ENCODE measurements around the gene RAB31.

The RAB31 gene

DNA sequence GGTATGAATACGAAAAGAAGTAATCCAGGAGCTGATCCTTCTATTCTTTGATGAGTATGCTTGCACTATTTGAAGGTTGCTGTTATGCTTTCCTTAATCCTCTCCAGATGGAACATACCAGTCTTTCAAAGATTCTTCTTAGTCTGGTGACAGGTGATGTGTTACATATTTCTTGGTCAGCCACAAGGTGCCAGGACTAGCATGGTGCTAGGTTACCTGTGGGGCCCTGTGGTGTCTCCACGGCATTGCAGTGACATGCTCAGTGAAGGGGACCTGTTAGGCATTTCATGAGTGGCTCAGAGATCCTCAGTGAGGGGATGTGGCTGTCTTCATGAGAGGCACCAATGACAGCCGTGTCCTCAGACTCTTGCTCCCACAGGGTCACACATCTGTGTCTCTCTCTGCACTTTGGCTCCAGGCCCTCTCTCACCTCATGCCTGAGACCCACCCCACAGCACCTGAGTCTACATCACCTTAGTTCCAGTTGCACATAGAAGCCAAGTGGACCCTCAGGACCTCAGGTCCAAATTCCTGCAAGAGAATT is 13.1 kb upstream of the RAB31 start:
- H3K36me3 ChIP-seq (replicated peaks): no peaks in the 10 kb centered on the region
- H3K27ac ChIP-seq: no peak overlapping the region
- no peak for DNase-seq
- in situ Hi-C loops (cut with HindIII; ENCODE audit: low pct_ligation_motif_present, low sequenced_read_pairs): no loop called here
- TF ChIP-seq, protein P1, sequence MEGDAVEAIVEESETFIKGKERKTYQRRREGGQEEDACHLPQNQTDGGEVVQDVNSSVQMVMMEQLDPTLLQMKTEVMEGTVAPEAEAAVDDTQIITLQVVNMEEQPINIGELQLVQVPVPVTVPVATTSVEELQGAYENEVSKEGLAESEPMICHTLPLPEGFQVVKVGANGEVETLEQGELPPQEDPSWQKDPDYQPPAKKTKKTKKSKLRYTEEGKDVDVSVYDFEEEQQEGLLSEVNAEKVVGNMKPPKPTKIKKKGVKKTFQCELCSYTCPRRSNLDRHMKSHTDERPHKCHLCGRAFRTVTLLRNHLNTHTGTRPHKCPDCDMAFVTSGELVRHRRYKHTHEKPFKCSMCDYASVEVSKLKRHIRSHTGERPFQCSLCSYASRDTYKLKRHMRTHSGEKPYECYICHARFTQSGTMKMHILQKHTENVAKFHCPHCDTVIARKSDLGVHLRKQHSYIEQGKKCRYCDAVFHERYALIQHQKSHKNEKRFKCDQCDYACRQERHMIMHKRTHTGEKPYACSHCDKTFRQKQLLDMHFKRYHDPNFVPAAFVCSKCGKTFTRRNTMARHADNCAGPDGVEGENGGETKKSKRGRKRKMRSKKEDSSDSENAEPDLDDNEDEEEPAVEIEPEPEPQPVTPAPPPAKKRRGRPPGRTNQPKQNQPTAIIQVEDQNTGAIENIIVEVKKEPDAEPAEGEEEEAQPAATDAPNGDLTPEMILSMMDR (IDR thresholded peaks at IDR 0.05; ENCODE audit: low read depth, low read length, missing control alignments): no peak
- H3K4me3 ChIP-seq (ENCODE audit: low read depth, low read length): no peak overlapping the region
- no peaks in the 10 kb centered on the region for H3K27me3 ChIP-seq (replicated peaks)

DNA sequence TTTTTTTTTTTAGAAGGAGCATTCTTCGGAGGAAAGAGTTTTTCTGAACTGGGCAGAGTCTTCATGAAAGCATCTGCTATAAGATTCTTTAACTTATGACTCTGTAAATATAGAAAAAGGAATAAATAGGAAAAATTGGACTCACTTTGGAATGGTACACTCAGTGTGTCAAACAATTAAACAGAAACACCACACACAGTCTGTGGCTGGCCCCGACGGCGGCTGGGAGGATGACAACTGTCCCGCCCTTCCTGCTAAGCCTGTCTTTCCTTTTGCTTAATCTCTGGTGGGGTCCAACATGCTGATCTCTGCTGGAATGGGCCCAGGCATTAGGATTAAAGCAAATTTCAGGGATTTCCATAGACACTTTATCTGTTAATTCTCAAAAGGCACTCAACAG is 12.5 kb upstream of the RAB31 start:
- in situ Hi-C loops (cut with HindIII; ENCODE audit: low pct_ligation_motif_present, low sequenced_read_pairs): no loop called here
- DNase-seq: no peak
- no peaks in the 10 kb centered on the region for H3K27me3 ChIP-seq (replicated peaks)
- no peak overlapping the region for H3K4me3 ChIP-seq (ENCODE audit: low read depth, low read length)
- TF ChIP-seq, protein P1 (IDR thresholded peaks at IDR 0.05; ENCODE audit: low read depth, low read length, missing control alignments): no peak
- no peaks in the 10 kb centered on the region for H3K36me3 ChIP-seq (replicated peaks)
- no peak overlapping the region for H3K27ac ChIP-seq

DNA sequence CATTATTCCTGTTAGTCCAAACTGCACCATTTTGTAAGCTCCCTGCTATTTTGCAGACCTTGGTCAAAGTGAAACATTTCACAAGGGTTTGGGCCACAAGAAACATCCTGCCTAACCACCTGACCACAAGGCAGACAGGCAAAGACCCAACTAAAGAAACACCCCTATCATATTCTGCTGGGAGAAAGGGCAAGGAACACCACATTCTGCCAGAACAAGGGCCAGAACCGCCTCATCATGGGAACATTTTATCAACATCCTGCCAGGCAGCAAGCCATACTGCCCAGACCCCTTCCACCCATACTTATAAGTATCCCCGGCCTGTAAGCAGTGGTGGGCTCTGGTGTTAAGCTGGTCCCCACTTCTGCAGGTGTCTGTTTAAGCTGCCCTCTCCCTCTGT is 12.0 kb upstream of the RAB31 start:
- in situ Hi-C loops (cut with HindIII; ENCODE audit: low pct_ligation_motif_present, low sequenced_read_pairs): no loop called here
- H3K27ac ChIP-seq: no peak overlapping the region
- H3K36me3 ChIP-seq (replicated peaks): no peaks in the 10 kb centered on the region
- no peaks in the 10 kb centered on the region for H3K27me3 ChIP-seq (replicated peaks)
- DNase-seq: no peak
- TF ChIP-seq, protein P1 (IDR thresholded peaks at IDR 0.05; ENCODE audit: low read depth, low read length, missing control alignments): no peak
- no peak overlapping the region for H3K4me3 ChIP-seq (ENCODE audit: low read depth, low read length)

DNA sequence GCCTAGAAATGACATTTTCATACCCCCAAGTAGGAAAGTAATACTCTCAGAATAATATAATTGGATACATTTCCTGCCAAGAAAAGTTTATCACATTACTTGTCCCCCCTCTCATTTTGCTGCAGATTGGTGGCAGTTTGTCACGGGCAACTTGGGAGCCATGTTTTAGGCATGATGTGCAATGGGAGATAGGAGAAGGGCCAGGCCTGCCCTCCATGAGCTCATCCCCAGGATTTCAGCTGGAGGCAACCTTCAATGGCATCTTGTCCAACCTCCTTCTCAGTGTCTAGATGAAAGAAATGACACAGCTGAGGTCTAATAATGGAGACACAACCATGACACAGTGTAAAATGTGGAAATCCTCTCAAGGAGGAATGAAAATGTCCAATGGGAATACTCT is 11.4 kb upstream of the RAB31 start:
- Histone ChIP-seq H3K4me3 (ENCODE audit: low read depth, low read length) (no peak overlapping the region), H3K27ac (no peak overlapping the region), H3K27me3 (replicated peaks) (no peaks in the 10 kb centered on the region), H3K36me3 (replicated peaks) (no peaks in the 10 kb centered on the region)
- in situ Hi-C loops (cut with HindIII; ENCODE audit: low pct_ligation_motif_present, low sequenced_read_pairs): no loop called here
- TF ChIP-seq, protein P1 (IDR thresholded peaks at IDR 0.05; ENCODE audit: low read depth, low read length, missing control alignments): no peak
- DNase-seq: no peak

DNA sequence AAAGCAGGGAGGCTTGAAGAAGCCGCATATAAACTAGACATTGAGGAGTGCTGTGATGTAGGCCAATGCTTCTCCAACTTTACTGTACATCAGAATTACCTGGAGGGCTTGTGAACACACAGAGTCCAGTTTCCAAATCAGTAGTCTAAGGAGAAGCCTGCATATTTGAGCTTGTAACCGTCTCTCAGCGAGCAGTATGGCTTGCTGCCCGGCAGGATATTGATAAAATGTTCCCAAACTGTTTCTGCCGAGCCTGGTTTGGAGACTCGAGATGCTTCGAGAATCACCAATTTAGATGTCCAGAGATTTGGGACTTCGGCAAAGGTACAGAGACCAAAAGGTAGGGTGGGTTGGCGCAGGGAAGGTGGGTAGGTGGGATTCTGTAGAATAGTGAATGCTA is 11.0 kb upstream of the RAB31 start:
- in situ Hi-C loops (cut with HindIII; ENCODE audit: low pct_ligation_motif_present, low sequenced_read_pairs): no loop called here
- Histone ChIP-seq H3K27ac (no peak overlapping the region), H3K36me3 (replicated peaks) (no peaks in the 10 kb centered on the region), H3K27me3 (replicated peaks) (no peaks in the 10 kb centered on the region), H3K4me3 (ENCODE audit: low read depth, low read length) (no peak overlapping the region)
- DNase-seq: no peak
- TF ChIP-seq, protein P1 (IDR thresholded peaks at IDR 0.05; ENCODE audit: low read depth, low read length, missing control alignments): no peak

DNA sequence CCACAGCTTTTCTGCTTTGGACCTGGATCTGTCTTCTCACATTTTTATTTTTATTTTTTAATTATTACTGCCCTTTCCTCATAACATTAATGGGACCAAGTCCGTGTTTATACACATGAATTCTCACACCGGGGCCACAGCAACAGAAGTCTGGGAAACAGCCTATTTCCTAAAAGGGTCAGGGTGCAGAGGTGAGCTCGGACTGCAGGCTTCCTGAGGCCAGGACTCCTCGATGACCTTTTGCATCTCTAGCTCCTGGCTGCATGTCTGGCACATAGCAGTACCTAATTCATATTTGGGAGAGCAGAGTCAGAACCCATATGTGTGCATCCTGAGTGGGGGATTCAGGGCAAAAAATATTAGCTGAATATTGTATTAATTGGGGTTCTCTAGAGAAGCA is 9.6 kb upstream of the RAB31 start:
- DNase-seq: no peak
- TF ChIP-seq, protein P1 (IDR thresholded peaks at IDR 0.05; ENCODE audit: low read depth, low read length, missing control alignments): no peak
- in situ Hi-C loops (cut with HindIII; ENCODE audit: low pct_ligation_motif_present, low sequenced_read_pairs): no loop called here
- no peak overlapping the region for H3K4me3 ChIP-seq (ENCODE audit: low read depth, low read length)
- H3K27me3 ChIP-seq (replicated peaks): no peaks in the 10 kb centered on the region
- no peaks in the 10 kb centered on the region for H3K36me3 ChIP-seq (replicated peaks)
- no peak overlapping the region for H3K27ac ChIP-seq
